GM12878 (cell line): ENCODE data around the gene PRKG1. TPM values are rescaled to one million over a fixed set of nuclear protein-coding genes. Genes with fewer than 3 reads are reported as not detected.

Experiments
- ATAC-seq: fragments of 200-7000 bp; cut with Tn5 transposase; 3 replicates; pipeline ENCODE4 v1.9.1; 2020; ENCODE audit warnings: mild to moderate bottlenecking, moderate library complexity
- BruUV-seq: library from RNA; stranded (reverse); fragments of 400-500 nt; replicated peaks from 2 replicates; lab custom pipeline; 2021; lab: Mats Ljungman, UMichigan
- CTCF ChIA-PET: fragments of 300-600 bp; sonication (Branson Sonifier 250); formaldehyde crosslinking; extraction: SDS; loops from one replicate; lab custom pipeline; 2021; ENCODE audit warnings: inconsistent platforms; lab: Yijun Ruan, JAX
- POLR2A ChIA-PET: fragments of 350-600 bp; formaldehyde crosslinking; extraction: SDS; loops from one replicate; lab custom pipeline; 2021; ENCODE audit warnings: inconsistent platforms; lab: Charles Lee
- RAD21 ChIA-PET: fragments of 300-600 bp; sonication (Branson Sonifier 250); formaldehyde crosslinking; loops from one replicate; lab custom pipeline; 2023; ENCODE audit warnings: antibody characterized with exemption; ENCODE audit not compliant: unreplicated experiment; lab: Charles Lee
- SMC1A ChIA-PET: fragments of 300-600 bp; sonication (Branson Sonifier 250); formaldehyde crosslinking; loops from one replicate; lab custom pipeline; 2023; ENCODE audit not compliant: unreplicated experiment, uncharacterized antibody; lab: Charles Lee
- DNase-seq: peaks from one replicate; pipeline ENCODE4 v3.0.0-alpha.2; 2011; ENCODE audit warnings: low read depth, low spot score
- FAIRE-seq: peaks from 3 replicates; lab custom pipeline; 2011; peaks lifted over from hg19 to GRCh38; lab: Jason Lieb, UNC
- H2AFZ ChIP-seq: 2 replicates; pipeline ENCODE4 v1.6.0; 2011; ENCODE audit warnings: low read depth, low read length, control low read depth; ENCODE audit not compliant: control insufficient read depth
- H3K27ac ChIP-seq: 2 replicates; pipeline ENCODE4 v1.5.1; 2011; ENCODE audit warnings: control low read depth; ENCODE audit not compliant: control insufficient read depth, insufficient read depth
- H3K27me3 ChIP-seq, 2 experiments: replicated peaks in 1 of 2; 2 replicates each; pipeline versions ENCODE4 v1.6.0 to v1.6.1; 2011; ENCODE audit warnings: low read length in 1 of 2; ENCODE audit not compliant: control insufficient read depth in 2 of 2, insufficient read depth in 2 of 2
- H3K36me3 ChIP-seq, 2 experiments: 2 replicates each; pipeline ENCODE4 v1.5.1; 2011; ENCODE audit warnings: low read length in 1 of 2; ENCODE audit not compliant: control insufficient read depth in 2 of 2, insufficient read depth in 2 of 2
- H3K4me1 ChIP-seq: 2 replicates; pipeline ENCODE4 v1.6.1; 2011; ENCODE audit warnings: mild to moderate bottlenecking, low read length, moderate library complexity, mixed read lengths; ENCODE audit not compliant: control insufficient read depth, insufficient read depth
- H3K4me2 ChIP-seq: 2 replicates; pipeline ENCODE4 v1.6.0; 2011; ENCODE audit warnings: control low read depth; ENCODE audit not compliant: control insufficient read depth, insufficient read depth
- H3K4me3 ChIP-seq: fragments of 200-600 bp; sonication (generic); 2 replicates; pipeline ENCODE4 v1.5.1; 2016
- H3K79me2 ChIP-seq: 2 replicates; pipeline ENCODE4 v1.6.0; 2011; ENCODE audit warnings: low read length; ENCODE audit not compliant: control insufficient read depth, insufficient read depth
- H3K9ac ChIP-seq: 2 replicates; pipeline ENCODE4 v1.8.0; 2011; ENCODE audit warnings: low read length, control low read depth, mixed read lengths; ENCODE audit not compliant: control insufficient read depth, insufficient read depth
- H3K9me3 ChIP-seq: replicated peaks from 3 replicates; pipeline ENCODE4 v1.5.1; 2011; ENCODE audit warnings: mild to moderate bottlenecking, low read length; ENCODE audit not compliant: control insufficient read depth, insufficient read depth
- H4K20me1 ChIP-seq: 2 replicates; pipeline ENCODE4 v1.6.0; 2011; ENCODE audit not compliant: control insufficient read depth, insufficient read depth
- BMI1 ChIP-seq: fragments of 450-650 bp; IDR thresholded peaks from 2 replicates; pipeline ENCODE4 v1.6.1; 2016; ENCODE audit warnings: mild to moderate bottlenecking, moderate library complexity, borderline replicate concordance
- CBX3 ChIP-seq: fragments of 200-600 bp; sonication (generic); IDR thresholded peaks from 2 replicates; pipeline ENCODE4 v1.6.1; 2016; ENCODE audit warnings: low read depth, borderline replicate concordance
- CREB1 ChIP-seq: IDR thresholded peaks from 2 replicates; pipeline ENCODE4 v1.6.1; 2012; ENCODE audit warnings: low read depth, mild to moderate bottlenecking, inconsistent platforms
- CREM ChIP-seq: IDR thresholded peaks from 2 replicates; pipeline ENCODE4 v1.6.1; 2014; ENCODE audit warnings: antibody characterized with exemption, low read depth
- EP300 ChIP-seq, 2 experiments: fragments of 150-350 bp in 1 of 2; IDR thresholded peaks; 2 replicates each; pipeline ENCODE4 v1.6.1; 2011 to 2012; ENCODE audit warnings: low read depth in 2 of 2, low read length in 2 of 2, borderline replicate concordance in 1 of 2, improper control_type of control experiment in 1 of 2, inconsistent platforms in 1 of 2; ENCODE audit not compliant: control insufficient read depth in 1 of 2
- IRF3 ChIP-seq: fragments of 450-650 bp; IDR thresholded peaks from 2 replicates; pipeline ENCODE4 v1.6.1; 2014; ENCODE audit warnings: mild to moderate bottlenecking
- RB1 ChIP-seq: fragments of 450-650 bp; formaldehyde crosslinking; IDR thresholded peaks from 2 replicates; pipeline ENCODE4 v1.6.1; 2017; ENCODE audit warnings: mild to moderate bottlenecking, borderline replicate concordance
- RBBP5 ChIP-seq: fragments of 200-600 bp; sonication (generic); conservative IDR thresholded peaks from 2 replicates; pipeline ENCODE4 v1.6.1; 2016
- REST ChIP-seq: IDR thresholded peaks from 2 replicates; pipeline ENCODE4 v1.6.1; 2012; ENCODE audit warnings: mild to moderate bottlenecking, low read depth, low read length
- RUNX3 ChIP-seq: IDR thresholded peaks from 2 replicates; pipeline ENCODE4 v1.6.1; 2012; ENCODE audit warnings: low read length, inconsistent platforms
- SIX5 ChIP-seq: IDR thresholded peaks from 2 replicates; pipeline ENCODE4 v1.6.1; 2011; ENCODE audit warnings: mild to moderate bottlenecking, low read depth, low read length, moderate library complexity; ENCODE audit not compliant: severe bottlenecking
- TCF12 ChIP-seq: IDR thresholded peaks from 2 replicates; pipeline ENCODE4 v1.6.1; 2011; ENCODE audit warnings: low read depth, mild to moderate bottlenecking, low read length
- TCF3 ChIP-seq: IDR thresholded peaks from 2 replicates; pipeline ENCODE4 v1.6.1; 2012; ENCODE audit warnings: low read depth, mild to moderate bottlenecking, low read length, borderline replicate concordance; ENCODE audit not compliant: insufficient read depth
- ZNF217 ChIP-seq: fragments of 450-650 bp; IDR thresholded peaks from 2 replicates; pipeline ENCODE4 v1.6.1; 2017; ENCODE audit warnings: antibody characterized with exemption, mild to moderate bottlenecking
- ZNF384 ChIP-seq: IDR thresholded peaks from 2 replicates; pipeline ENCODE4 v1.6.1; 2012; ENCODE audit warnings: low read depth, mild to moderate bottlenecking, low read length, improper control_type of control experiment, borderline replicate concordance
- WGBS: methylation state at CpG from one replicate; pipeline ENCODE4 v1.1.6; 2016; ENCODE audit warnings: low lambda C conversion rate; ENCODE audit not compliant: insufficient replicate concordance, insufficient coverage; ENCODE audit errors: missing lambda C conversion rate; 5-methylcytosine and 5-hydroxymethylcytosine counted together
- in situ Hi-C: fragments of 300-500 bp; cut with MboI; formaldehyde crosslinking; loops from 9 replicates; pipeline ENCODE4 v1.14.3; 2018; ENCODE audit warnings: mixed read lengths
- intact Hi-C: fragments of 100-400 bp; cut with micrococcal nuclease; formaldehyde crosslinking; loops from one replicate; pipeline ENCODE4 v1.14.2; 2022; ENCODE audit not compliant: unreplicated experiment
- polyA plus RNA-seq, 11 experiments: library from polyadenylated mRNA; depleted of rRNA in 4 of 11; unstranded in 6 of 11; stranded (reverse) in 5 of 11; fragments of >200 nt; fragmentation: Nextera tagmentation in 4 of 11; fragmentation: Illumina TruSeq in 1 of 11; extraction: Ambion mirVana in 4 of 11; extraction: Trizol in 1 of 11; gene quantifications; 1 replicate in 1 of 11; 2 replicates in 10 of 11; pipeline versions ENCODE4 v1.2.1 to v1.2.3, GENCODE V29; 2011 to 2016; ENCODE audit warnings: inconsistent platforms in 2 of 11, missing spikeins in 2 of 11, low read depth in 1 of 11
- total RNA-seq, 4 experiments: library from RNA; depleted of rRNA in 3 of 4; stranded (reverse); fragments of >200 nt in 3 of 4; fragmentation: Illumina TruSeq in 1 of 4; extraction: Trizol in 1 of 4; gene quantifications; 2 replicates each; pipeline versions ENCODE4 v1.2.1 to v1.2.3, GENCODE V29; 2013 to 2021

Gene PRKG1
- total and polyA plus RNA-seq, 10 of the 15 experiments (the other 5 are each of a cell fraction or from before 2014, with no cell fraction given): 0.04 to 0.05 TPM; not detected in 8

GRCh38 chr10:51950371-51950995, 876.2 kb downstream of the PRKG1 start (continued):
- TF ChIP-seq RUNX3: no peak

- Histone ChIP-seq H3K4me3 (no peak overlapping the region), H4K20me1 (no peaks in the 10 kb centered on the region), H3K4me2 (no peak overlapping the region), H3K9ac (no peak overlapping the region), H3K27ac (no peak overlapping the region), H2AFZ (no peak overlapping the region), H3K79me2 (no peaks in the 10 kb centered on the region), H3K27me3 (no peaks in the 10 kb centered on the region; a peak in 1 of 4 replicates), H3K9me3 (no peaks in the 10 kb centered on the region), H3K4me1 (no peaks in the 10 kb centered on the region), H3K36me3 (no peaks in the 10 kb centered on the region)
- DNase-seq (no peak), ATAC-seq (no peak), FAIRE-seq (no peak)
- in situ Hi-C loops (loop anchor here (25.0 kb wide), 1 partner anchor 889 kb away; the partner anchor contains the start of gene PRKG1), intact Hi-C loops (no loop called here)
- WGBS: 0% methylated on average over 1 of the region's 1 CpG
- RAD21 ChIA-PET: no interaction called here
- SMC1A ChIA-PET: no interaction called here
- POLR2A ChIA-PET: no interaction called here
- no TSS peak for BruUV-seq
- CTCF ChIA-PET: interaction anchor here (0.6 to 1.3 kb wide), 2 partner anchors 10 to 561 kb away, joined by 3 read pairs; no protein-coding TSS in a partner anchor
- TF ChIP-seq IRF3 (no peak), CBX3 (no peak), RB1 (no peak), ZNF217 (no peak), SIX5 (no peak), RBBP5 (no peak), CREM (no peak), TCF12 (no peak), EP300 (IDR thresholded peaks at IDR 0.05; ENCODE audit: borderline replicate concordance in 1 of 2, control insufficient read depth in 1 of 2, low read depth in 2 of 2, low read length in 2 of 2) (no peak), ZNF384 (no peak), REST (no peak), TCF3 (no peak), CREB1 (no peak), BMI1 (no peak)
Measured at GRCh38 chr10:51950996-51951555, 876.8 kb downstream of the PRKG1 start.
